Keratinocyte (primary cell): Measurements from ENCODE around the gene LMAN2L.

Experiments
- CTCF ChIP-seq, 3 experiments: IDR thresholded peaks in 1 of 3; conservative IDR thresholded peaks in 1 of 3; optimal IDR thresholded peaks in 1 of 3; 2 replicates in 2 of 3; 3 replicates in 1 of 3; pipeline versions ENCODE3 to v1.5.1; 2011; ENCODE audit warnings: low read length in 3 of 3, mild to moderate bottlenecking in 3 of 3, moderate library complexity in 2 of 3, control low read depth in 1 of 3, inconsistent platforms in 1 of 3; ENCODE audit not compliant: insufficient read depth in 2 of 3; ENCODE audit errors: extremely low read depth in 1 of 3
- EZH2 ChIP-seq: IDR thresholded peaks from one replicate; pipeline ENCODE4 v1.6.1; 2012; ENCODE audit warnings: inconsistent platforms, mild to moderate bottlenecking, low read length, moderate library complexity

- no peak for TF ChIP-seq CTCF (optimal IDR thresholded peaks at IDR 0.05 in 1 of 3, IDR thresholded peaks at IDR 0.05 in 1 of 3, conservative IDR thresholded peaks at IDR 0.05 in 1 of 3; ENCODE audit: extremely low read depth in 1 of 3, insufficient read depth in 2 of 3, low read length in 3 of 3)
- TF ChIP-seq EZH2 = no peak
These were observed 44.9 kb downstream of the LMAN2L start for GRCh38 chr2:96694816-96695455.
